GM23248 (cell line): ENCODE measurements around the gene PODN.

Experiments
- EZH2 ChIP-seq: fragments of 200-600 bp; sonication (generic); IDR thresholded peaks from 2 replicates; pipeline ENCODE4 v1.6.1; 2018; ENCODE audit warnings: antibody characterized with exemption, mild to moderate bottlenecking; ENCODE audit not compliant: insufficient read depth, poor library complexity, severe bottlenecking
- EZH2phosphoT487 ChIP-seq: fragments of 200-600 bp; sonication (generic); IDR thresholded peaks from 2 replicates; pipeline ENCODE4 v1.6.1; 2018; ENCODE audit warnings: antibody characterized with exemption, moderate library complexity, mild to moderate bottlenecking, low read depth; ENCODE audit not compliant: insufficient read depth

GRCh38 chr1:53044926-53045325, 17.1 kb upstream of the PODN start:
- TF ChIP-seq EZH2phosphoT487 = no peak
- no peak for TF ChIP-seq EZH2
